H54 (cell line): ENCODE results near the gene ANKRD60.

Experiments
- DNase-seq: peaks from one replicate; pipeline ENCODE4 v3.0.0; 2011; ENCODE audit warnings: low spot score, mixed read lengths; ENCODE audit not compliant: insufficient read length
- FAIRE-seq: peaks from 3 replicates; lab custom pipeline; 2011; peaks lifted over from hg19 to GRCh38; lab: Jason Lieb, UNC
- POLR2A ChIP-seq: IDR thresholded peaks from 2 replicates; pipeline ENCODE4 v1.6.1; 2011; ENCODE audit warnings: low read depth, mild to moderate bottlenecking, low read length

ANKRD60 gene

DNA sequence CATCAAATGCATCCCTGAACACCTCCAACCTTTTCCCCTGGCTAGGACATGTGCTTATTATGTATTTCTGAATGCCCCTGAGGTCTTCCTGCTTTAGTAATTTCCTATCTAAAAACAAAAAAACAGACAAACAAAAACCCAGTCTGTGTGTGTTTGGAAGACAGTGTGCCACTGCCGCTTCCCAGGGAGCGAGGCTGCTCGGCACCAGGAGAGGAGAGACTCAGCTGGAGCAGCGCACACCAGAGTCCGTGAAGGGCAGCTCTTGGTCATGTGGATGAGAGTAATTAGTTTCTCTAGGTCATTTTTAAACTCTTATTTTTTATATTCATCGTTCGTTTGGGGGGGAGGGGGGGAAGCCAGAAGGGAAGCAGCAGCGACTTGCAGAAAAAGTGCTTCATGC lies 10.0 kb upstream of the ANKRD60 start:
- FAIRE-seq (no peak), DNase-seq (no peak)
- TF ChIP-seq POLR2A = no peak

DNA sequence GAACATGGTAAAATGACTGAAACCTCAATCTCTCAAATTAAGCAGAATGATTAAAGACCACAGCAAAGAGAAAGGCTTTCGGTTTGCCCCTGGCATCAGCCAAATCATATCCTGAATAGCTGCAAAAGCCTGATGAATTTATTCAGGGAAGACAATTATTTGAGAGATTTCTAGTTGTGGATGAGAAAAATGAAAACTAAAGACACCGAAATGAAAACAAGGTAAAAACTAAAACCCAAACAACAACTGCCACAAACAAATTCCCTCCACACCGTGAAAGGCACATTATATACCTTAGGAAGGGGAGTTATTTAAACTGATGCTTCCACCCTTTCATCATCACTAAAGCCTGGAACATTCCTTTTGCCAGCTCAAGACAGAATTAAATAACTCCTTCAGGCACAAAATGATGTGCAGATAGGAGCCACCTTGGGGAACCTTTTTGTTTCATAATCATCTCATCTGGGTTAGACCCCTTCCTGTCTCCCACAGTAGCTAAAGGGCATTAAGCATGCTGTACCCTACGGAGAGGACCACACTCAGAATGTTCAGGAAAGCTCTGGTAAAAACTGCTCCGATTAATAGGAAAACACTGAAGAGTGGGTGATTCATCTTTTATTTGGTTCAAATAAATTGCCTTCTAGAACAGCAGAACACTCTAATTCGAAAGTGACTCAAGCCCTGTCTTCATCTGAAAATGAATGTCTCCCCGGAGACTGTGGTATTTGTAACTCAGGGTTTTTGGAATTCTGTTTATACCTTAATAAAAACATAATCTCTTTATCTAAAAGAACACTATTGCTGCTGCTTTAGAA lies 9.1 kb upstream of the ANKRD60 start:
- DNase-seq = peak; percentile 54
- no peak for TF ChIP-seq POLR2A
- FAIRE-seq = no peak

DNA sequence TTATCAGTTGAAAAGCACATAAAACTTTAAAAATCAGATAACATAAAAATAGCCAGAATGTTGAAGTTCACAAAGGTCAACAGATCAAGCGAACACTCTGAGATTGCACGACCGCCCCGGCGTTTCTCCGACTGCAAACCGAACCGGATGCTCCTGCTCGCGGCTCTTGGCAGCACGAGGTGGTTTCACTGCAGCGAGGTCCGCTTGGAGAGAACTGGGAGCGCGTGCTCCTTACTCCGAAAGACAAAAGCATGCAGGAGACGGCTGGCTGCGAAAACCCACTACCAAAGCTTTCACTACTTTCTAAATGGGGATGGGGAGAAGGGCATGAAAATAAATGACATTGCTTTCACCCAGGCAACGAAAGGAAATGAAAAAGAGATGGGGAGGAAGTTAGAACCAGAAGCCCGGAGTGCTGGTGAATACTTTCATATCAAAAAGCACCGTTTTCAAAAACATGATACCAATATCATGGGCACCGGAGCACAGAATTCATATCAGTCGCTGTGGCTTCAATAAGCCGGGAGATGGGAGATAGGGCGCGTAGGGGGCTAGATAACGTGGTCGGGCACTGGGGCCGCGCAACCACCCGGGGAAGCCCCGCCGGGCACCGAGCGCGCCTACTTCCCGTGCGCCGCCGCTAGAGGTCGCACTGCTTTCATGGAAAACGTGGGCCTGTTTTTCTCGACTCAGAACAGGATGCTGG lies 8.3 kb upstream of the ANKRD60 start:
- no peak for FAIRE-seq
- no peak for TF ChIP-seq POLR2A
- DNase-seq = peak; percentile 76

DNA sequence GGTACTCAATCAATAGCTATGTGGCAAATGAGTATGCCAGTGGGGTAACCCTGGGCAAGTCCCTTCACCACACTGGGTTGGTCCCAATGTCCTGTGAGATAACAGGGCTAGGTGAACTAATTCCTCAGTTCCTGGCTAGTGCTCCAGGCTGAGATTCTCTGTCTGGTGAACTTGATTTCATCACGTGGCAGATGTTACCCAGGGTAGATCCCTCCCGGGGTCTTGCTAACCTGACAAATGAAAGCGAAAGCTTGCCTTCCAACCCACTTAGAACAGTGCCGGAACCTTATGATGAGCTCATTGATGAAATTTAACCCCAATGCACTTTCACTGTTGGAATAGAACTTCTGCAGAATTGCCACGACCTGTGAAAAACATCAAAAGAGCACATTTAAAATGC lies 6.6 kb upstream of the ANKRD60 start:
- TF ChIP-seq POLR2A = no peak
- no peak for DNase-seq
- no peak for FAIRE-seq

DNA sequence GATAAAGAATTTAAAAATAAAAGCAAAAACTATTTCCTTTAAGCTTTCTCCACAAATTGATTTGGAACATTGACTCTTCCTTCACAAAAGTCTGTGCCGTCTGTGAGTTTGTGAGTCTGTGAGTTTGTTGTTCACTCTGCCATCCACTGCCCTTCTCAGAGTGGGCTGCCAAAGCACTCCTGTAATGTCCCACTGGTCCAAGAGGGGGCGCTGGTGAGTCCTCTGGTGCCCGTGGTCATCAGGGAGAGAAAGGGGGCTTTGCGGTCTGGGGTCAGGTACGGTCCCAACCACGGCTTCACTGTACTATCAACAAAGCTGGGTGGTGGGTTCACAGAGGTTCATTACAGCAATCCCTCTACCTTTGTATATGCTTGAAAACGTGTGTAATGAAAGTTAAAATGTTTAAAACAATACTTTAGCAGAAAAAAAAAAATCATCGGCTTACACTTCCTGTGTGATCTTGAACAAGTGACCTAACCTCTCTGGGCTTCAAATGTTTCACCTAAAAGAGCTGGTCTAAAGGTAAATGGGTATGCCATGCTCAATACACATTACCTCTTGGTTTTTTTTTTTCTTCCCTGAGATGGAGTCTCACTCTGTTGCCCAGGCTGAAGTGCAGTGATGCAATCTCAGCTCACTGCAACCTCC lies 5.6 kb upstream of the ANKRD60 start:
- peak; percentile 61 for DNase-seq
- no peak for TF ChIP-seq POLR2A
- no peak for FAIRE-seq

DNA sequence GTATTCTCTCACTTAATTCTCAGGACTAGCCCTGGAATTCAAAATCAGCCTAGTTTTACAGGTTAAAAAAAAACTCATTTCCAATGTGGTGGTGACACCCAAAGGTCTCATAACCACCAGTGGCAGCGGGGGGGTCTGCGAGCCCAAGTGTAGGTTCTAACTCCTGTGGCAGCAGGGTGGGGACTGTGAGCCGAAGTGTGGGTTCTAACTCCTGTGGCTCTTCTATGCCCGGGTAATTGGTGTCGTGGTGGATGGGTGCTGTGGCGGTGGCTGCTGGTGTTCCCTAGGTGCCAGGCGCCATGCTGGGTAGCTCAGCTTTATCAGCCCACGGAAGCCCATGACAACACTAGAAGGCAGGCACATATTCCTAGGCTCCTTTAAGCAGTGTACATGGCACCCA lies 4.9 kb upstream of the ANKRD60 start:
- TF ChIP-seq POLR2A = no peak
- FAIRE-seq = no peak

DNA sequence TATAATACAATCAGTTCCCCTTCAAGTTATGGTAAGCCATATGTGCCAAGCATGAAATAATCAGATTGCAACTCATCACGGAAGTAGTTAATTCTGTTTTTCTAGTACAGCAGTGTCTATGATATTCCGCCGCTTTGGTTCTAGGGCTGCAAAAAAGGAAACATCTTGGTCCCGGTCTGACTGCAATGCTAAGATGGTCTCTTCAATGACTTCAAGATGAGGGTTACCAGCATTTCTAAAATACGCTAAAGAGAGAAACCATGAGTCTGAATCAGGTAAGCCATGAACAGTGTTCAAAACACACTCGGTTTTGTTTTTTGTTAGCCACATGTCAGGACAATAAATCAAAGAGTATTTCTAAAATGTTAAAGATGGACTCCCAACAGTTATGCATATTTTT lies 3.2 kb upstream of the ANKRD60 start:
- no peak for TF ChIP-seq POLR2A
- FAIRE-seq = no peak
- no peak for DNase-seq

More for the DNA sequence above, 4.9 kb upstream of the ANKRD60 start:
- no peak for DNase-seq

DNA sequence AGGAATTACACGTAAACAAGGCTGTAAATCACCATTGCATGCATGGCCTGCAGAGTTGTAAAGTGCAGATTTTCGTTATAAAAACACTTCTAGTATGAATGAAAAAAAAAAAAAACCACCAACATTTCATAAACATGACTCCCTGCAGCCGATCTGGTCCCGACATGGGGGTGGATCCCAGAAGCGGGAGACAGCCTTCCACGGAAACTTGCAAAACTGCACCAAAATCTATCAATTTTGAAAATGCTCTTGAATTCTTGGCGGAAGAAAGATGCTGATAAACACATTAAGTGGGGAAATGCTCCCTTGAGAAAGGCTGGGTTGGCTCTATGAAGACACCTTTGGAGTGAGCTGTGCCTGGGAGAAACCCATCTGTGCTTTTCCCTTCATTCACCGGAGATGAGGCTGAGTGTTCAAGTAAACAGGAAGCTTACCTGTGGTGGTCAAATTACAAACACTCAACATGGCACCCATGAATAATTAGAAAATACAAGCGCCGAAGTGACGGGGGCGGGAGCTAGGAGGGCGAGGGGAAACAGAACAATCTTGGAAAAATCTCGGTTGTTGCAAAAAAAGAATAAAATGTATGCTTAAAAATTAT lies 845 bp upstream of the ANKRD60 start:
- FAIRE-seq (no peak), DNase-seq (no peak)
- TF ChIP-seq POLR2A = no peak

DNA sequence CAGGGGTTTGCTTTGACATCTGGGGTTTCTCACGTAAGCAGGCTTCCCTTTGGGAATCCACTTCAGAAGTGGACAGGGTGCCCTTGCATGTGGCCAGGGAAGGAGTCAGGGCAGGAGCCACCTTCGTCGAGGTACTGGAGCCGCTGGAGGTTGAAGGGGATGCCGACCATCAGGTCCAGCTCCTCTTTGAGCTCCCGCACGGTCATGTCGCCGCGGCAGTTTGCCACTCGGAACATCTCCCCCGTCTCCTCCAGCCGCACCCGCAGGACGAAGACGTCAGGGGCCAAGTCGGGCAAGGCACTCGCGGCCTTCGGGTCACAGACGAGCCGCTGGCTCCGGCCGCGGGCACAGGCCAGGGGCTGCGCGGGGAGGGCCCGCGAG lies 360 bp downstream of the ANKRD60 start:
- no peak for FAIRE-seq
- TF ChIP-seq POLR2A = no peak
- DNase-seq = no peak

DNA sequence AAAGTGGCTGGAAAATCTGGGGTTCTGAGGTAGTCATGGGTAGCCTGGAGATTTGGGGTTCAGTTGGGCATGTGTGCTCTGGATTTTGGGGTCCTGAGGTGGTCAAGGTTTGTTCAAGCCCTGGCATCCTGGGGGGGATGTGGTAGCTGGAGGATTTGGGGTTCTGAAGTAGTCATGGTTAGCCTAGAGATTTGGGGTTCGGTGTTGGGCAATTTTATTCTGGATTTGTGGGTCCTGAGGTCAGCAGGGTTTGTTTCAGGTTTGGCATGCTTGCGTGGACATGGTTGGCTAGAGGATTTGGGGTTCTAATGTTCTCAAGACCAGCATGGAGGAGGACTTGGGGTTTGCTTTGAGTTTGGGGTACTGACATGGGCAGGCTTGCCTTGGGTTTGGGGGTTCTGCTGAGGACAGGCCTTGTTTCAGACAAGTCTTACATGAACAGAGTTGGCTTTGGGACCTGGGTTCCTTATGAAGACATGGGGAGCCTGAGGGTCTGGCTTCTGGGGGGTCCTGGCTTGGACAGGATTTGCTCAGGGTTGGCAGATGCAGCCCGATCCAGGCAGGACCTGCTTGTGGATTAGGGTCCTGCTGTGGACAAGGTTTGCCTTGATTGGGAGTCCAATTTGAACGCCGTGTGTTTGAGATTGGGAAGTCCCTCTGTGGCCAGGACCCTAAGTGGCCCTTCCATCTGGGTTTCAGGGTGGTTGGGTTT lies 906 bp downstream of the ANKRD60 start:
- FAIRE-seq = no peak
- no peak for DNase-seq

DNA sequence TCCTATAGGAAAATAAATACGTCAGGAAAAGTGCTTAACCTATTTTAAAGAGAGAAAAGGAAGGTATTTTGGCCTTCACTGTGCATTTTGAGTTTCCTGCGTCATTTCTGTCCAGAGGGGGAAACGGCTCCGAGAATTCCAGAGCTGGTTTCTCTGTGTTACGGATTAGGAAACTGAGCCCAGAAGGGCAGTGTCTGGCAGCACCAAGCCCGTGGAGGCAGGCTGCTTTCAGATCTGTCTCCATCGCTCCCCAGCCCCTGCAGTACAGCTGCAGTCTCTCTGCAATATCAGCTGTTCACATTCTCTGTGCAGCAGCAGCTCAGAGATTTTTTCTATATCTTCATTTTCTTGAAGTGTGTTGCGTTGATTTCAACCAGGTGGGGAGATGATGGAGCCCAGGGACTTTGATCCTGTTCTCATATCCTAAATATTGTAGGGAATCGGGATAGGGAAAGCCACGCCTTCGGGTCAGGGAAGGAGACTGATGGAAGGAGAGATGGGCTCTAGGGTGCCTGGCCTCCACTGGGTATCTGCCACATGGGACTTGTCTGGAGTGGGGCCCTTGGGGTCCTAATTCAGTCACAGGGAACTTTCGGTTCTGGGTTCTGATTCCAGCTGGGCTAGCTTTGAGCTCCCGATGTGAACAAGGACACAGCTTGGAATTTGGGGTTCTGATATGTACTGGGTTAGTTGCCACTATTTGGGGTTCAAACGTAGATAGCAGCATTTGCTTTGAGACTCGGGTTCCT lies 2.8 kb downstream of the ANKRD60 start:
- TF ChIP-seq POLR2A = no peak
- no peak for DNase-seq
- no peak for FAIRE-seq

More for the DNA sequence above, 906 bp downstream of the ANKRD60 start:
- no peak for TF ChIP-seq POLR2A

DNA sequence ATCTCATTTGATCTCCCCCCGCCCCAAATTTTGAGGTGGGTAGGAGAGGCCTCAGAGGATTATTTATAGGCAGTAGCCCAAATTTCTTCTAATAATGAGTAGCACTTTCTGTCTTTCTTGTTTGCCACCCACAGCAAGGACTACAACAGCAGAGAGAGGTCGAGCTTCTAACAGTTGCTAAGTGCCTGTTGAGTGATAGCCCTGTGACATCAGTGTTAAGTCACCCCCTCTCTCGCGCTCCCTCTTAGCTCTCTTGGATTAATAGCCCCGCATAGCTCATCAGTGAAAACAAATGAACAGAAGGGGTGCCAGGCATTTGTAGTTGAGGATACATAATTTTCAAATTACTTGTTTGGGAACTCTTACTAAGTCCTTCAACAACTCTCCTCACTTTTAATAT lies 3.5 kb downstream of the ANKRD60 start:
- TF ChIP-seq POLR2A = no peak
- no peak for DNase-seq
- no peak for FAIRE-seq

DNA sequence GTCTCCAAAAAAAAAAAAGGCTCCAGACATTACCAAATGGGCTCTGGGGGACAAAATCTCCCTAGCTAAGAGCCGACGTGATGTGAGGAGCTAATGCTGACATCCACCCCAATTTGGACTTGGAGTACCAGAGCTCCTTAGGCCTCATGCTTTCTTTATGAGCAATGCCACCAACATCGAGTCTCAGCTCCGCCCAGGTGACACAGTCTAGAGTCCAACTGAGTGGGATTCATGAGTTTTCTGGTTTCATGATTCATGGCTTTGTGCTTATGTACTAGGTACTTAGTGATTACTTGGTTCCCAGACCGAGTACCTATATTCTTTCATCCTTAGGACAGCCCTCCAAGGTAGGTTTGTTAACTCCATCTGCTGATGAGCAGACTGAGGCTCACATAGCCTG lies 4.4 kb downstream of the ANKRD60 start:
- no peak for DNase-seq
- no peak for TF ChIP-seq POLR2A

More for the DNA sequence above, 4.4 kb downstream of the ANKRD60 start:
- no peak for FAIRE-seq
